ENCODE results near the gene VARS1.

VARS1 gene

DNA sequence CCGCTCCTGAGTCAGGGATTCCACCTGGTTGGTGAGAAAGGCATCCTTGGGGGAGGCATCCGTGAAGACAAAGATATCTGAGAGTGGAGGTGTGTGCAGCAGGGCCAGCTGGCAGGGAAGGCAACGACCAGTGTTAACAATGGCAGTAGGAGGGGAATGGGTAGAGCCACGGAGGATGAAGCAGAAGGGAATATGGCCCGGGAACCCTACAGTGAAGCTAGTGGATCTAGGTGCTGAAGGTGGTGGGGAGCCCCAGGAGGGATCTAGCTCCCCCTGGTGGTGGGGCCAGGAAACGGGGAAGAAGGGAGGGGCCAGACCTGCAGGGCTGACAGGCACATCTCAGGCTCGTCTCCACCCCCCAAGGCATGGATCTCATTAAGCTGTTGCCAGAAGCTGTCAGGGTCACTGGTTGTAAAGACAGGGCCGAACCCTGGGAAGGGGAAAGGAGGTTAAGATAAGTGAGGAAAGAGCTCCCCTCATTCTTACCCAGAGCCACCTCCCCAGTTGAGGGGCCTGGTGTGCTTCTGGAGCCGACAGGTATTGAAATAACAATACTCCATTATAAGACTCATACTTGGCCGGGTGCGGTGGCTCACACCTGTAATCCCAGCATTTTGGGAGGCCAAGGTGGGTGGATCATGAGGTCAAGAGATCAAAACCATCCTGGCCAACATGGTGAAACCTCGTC, 25.7 kb downstream of the VARS1 start:
- peak; percentile 43 for DNase-seq

GRCh38 chr6:31768363-31769257, 26.9 kb downstream of the VARS1 start:
- no peak for DNase-seq

GRCh38 chr6:31767096-31767645, 28.4 kb downstream of the VARS1 start:
- DNase-seq: no peak

DNA sequence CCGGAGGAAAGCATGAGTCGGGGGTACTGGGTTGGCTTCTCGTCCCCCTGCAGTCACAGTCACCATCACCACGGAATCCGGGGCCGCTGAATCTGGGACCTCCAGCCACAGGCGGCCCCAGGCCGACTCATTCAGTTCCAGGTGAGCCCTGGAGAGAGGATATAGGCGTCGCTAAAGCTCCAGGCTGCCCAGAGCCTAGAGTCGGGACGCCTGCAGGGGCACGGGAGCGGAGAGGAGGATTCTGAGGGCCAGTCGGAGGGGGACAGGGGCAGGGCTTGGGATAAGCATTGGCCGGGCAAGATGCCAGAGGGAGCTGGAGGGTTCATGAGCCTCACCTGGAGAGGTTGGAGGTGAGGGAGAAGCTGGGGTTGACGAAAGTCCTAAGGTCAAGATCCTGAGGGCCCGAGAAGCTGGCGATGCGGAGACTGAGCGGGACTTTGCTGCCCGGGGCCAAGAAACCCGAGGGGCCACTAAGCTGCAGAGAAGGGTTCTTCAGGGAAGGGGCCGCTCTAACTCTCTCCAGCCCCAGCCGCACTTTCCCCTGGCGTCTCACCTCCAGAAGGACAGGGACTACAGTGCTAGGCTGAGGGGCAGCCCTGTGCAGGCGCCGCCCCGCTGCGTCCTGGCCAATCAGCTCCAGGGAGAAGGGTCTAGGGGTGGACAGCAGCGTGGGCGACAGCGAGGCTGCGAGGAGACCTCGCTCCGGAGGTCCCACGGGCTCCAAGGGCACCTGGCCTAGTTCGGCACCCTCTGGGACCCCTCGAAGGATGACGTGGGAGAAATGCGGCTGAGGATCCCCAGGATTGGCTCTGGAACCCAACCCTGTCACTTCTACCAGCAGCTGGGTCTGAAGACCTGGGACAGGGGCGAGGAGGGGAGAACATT, 29.4 kb downstream of the VARS1 start:
- peak; percentile 18 for DNase-seq

- no peak for DNase-seq
Measured at GRCh38 chr6:31765559-31765909, 30.0 kb downstream of the VARS1 start.

GRCh38 chr6:31764198-31764597, 31.4 kb downstream of the VARS1 start:
- DNase-seq: no peak

GRCh38 chr6:31763619-31763940, 32.0 kb downstream of the VARS1 start:
- DNase-seq: peak; percentile 85

GRCh38 chr6:31762878-31763618, 32.5 kb downstream of the VARS1 start:
- DNase-seq: no peak

GRCh38 chr6:31762356-31762755, 33.2 kb downstream of the VARS1 start, which contains the start of gene SAPCD1:
Gene SAPCD1 (plus strand): TSS chr6:31762656. CDS start chr6:31763055, 399 bp downstream.
- DNase-seq: no peak

DNA sequence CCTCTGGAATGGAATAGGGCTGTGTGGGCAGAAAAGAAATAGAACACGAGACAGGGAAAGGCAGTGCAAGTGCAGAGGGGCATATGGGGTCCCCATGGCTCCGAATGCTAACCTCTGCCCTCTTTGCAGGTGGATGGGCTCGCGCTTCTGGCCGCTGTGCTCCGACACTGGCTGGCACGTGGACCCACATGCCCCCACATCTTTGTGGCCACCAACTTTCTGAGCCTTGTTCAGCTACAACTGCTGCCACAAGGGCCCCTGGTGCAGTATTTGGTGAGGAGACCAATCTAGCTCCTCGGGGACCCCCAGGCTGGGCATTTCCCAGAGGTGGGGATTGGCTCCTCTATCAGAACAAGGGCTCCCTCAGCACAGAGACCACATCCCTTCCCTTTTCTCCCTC, 34.2 kb downstream of the VARS1 start:
- no peak for DNase-seq

DNA sequence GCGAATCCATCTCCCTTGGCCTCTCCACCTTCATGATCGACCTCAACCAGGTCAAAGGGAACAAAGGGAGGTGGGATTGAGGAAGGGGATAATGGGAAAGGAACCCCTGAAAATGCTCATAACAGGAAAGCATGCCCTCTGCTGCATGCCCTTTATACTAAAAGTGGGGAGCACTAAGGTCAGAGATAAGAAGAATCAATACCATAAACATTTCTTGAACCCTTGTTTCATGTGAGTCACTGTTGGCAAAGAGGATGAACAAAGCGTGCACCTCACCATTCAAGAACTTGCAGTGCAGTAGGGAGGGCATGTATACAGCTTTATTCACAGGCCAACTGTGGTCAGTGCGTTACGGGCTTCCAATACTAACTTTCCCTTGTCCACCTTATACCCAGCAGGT, 34.8 kb downstream of the VARS1 start:
- DNase-seq: no peak

DNA sequence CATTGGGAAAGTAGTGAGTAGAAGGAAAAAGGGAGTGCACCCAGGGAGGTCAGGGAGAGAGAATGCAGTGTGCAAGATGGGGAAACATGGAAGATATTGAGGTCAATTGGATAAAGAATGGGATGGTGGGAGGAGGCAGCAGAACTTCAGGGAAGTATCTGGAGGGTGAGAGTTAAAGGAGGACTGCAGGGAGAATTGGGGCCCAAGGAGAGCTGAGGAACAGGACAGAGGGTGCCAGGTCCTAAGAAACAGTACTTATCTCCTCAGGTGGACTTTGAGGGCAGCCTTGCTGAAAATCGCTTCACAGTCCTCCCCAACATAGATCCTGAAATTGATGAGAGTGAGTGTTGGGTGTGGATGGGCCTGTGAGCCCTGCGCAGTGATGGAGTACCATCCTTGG, 37.3 kb downstream of the VARS1 start:
- no peak for DNase-seq

- peak; percentile 84 for DNase-seq
Measured at GRCh38 chr6:31752739-31753319, 42.7 kb downstream of the VARS1 start.

DNA sequence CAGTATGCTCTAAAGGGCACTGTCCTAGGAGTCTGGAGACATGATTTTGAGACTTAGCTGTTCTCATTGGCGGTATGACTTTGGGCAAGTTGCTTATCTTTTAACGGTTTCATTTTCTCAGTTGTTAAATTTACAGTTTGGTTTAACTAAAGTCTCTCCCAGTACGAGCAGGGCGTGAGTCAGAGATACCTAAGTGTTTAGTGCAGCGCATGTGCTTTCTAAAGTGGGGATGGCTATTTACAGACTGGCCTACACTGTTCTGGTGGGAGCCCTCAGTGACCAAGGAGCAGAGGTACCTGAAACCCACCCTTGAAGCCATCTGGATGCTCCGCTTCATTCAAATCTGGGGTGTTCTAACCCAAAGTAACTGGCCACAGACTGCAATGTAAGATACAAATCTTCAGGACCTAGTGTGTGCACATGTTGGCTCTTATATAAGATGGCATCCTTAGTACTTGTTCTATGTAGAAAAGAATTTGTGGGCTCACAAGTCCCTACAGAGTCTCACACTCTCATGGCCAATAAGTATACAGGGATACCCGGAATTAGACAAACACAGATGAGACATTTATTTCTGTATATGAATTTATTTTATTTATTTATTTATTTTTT, 45.0 kb downstream of the VARS1 start:
- DNase-seq: no peak

DNA sequence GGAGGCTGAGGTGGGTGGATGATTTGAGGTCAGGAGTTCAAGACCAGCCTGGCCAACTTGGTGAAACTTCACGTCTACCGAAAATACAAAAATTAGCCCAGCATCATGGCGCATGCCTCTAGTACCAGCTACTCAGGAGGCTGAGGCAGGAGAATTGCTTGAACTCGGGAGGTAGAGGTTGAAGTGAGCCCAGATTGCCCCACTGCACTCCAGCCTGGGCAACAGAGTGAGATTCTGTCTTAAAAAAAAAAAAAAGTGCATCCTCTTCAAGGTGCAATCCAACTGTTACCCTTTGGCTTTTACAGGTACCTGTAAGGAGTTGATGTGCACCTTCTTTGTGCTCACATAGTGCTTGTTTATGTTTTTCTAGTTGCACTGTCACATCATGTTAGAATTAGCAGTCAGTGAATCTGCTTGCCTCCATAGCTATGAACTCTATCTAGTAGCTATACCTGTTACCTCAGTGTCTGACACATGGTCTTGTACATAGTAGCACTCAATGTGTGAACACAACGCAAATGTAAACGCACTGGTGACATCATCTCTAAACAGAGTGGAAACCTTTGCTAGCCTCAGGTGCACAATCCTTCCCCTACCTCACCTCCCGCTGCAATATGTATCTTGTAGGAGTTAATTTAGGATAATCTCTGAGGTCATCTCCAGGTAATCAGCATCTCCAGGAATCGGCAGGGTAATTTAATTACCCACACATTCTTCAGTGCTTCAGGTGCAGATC, 46.1 kb downstream of the VARS1 start:
- DNase-seq: no peak

Data from fibroblast of skin of back (primary cell).